HepG2 (cell line): ENCODE measurements around the gene MINDY3. TPM values are rescaled to one million over a fixed set of nuclear protein-coding genes. Genes with fewer than 3 reads are reported as not detected.

Experiments used
- ADNP ChIP-seq: sonication (generic); formaldehyde crosslinking; IDR thresholded peaks from 2 replicates; pipeline ENCODE4 v1.4.0; 2020; ENCODE audit warnings: missing genetic modification reagents
- BATF2 ChIP-seq: sonication (generic); formaldehyde crosslinking; IDR thresholded peaks from 2 replicates; pipeline ENCODE4 v1.8.0; 2022; ENCODE audit warnings: mild to moderate bottlenecking, missing genetic modification reagents, moderate library complexity
- BCL3 ChIP-seq: sonication (generic); formaldehyde crosslinking; IDR thresholded peaks from 2 replicates; pipeline ENCODE4 v1.5.1; 2020; ENCODE audit warnings: mild to moderate bottlenecking, missing genetic modification reagents, moderate library complexity
- GABPA ChIP-seq, 2 experiments: IDR thresholded peaks; 2 replicates each; pipeline ENCODE4 v1.6.1; 2011 to 2016; ENCODE audit warnings: low read depth in 2 of 2, low read length in 1 of 2, missing biosample characterization in 1 of 2, missing genetic modification characterization in 1 of 2
- MTF2 ChIP-seq: sonication (generic); formaldehyde crosslinking; IDR thresholded peaks from 2 replicates; pipeline ENCODE4 v1.5.0; 2020; ENCODE audit warnings: missing genetic modification reagents, borderline replicate concordance
- PITX1 ChIP-seq: sonication (generic); formaldehyde crosslinking; IDR thresholded peaks from 2 replicates; pipeline ENCODE4 v1.5.1; 2020; ENCODE audit warnings: mild to moderate bottlenecking, missing genetic modification reagents
- SKI ChIP-seq: fragments of 450-650 bp; IDR thresholded peaks from one replicate; pipeline ENCODE4 v1.6.1; 2018; ENCODE audit warnings: mild to moderate bottlenecking; ENCODE audit not compliant: partially characterized antibody
- STAT5B ChIP-seq: sonication (generic); formaldehyde crosslinking; IDR thresholded peaks from 2 replicates; pipeline ENCODE4 v1.4.0; 2020; ENCODE audit warnings: missing genetic modification reagents
- TFDP2 ChIP-seq: sonication (generic); formaldehyde crosslinking; IDR thresholded peaks from 2 replicates; pipeline ENCODE4 v1.4.0; 2020; ENCODE audit warnings: missing genetic modification reagents
- YEATS4 ChIP-seq: sonication (generic); formaldehyde crosslinking; IDR thresholded peaks from 2 replicates; pipeline ENCODE4 v1.4.0; 2020; ENCODE audit warnings: missing genetic modification reagents, borderline replicate concordance
- ZFP41 ChIP-seq: sonication (generic); formaldehyde crosslinking; IDR thresholded peaks from 2 replicates; pipeline ENCODE4 v1.4.0; 2020; ENCODE audit warnings: mild to moderate bottlenecking, missing genetic modification reagents, borderline replicate concordance
- ZMYM4 ChIP-seq: sonication (generic); formaldehyde crosslinking; IDR thresholded peaks from 2 replicates; pipeline ENCODE4 v1.8.1; 2023; ENCODE audit warnings: mild to moderate bottlenecking, missing genetic modification reagents
- ZNF280D ChIP-seq: sonication (generic); formaldehyde crosslinking; IDR thresholded peaks from 2 replicates; pipeline ENCODE4 v1.5.1; 2020; ENCODE audit warnings: mild to moderate bottlenecking, missing genetic modification reagents
- ZNF331 ChIP-seq: sonication (generic); formaldehyde crosslinking; IDR thresholded peaks from 2 replicates; pipeline ENCODE4 v1.4.0; 2020; ENCODE audit warnings: missing genetic modification reagents
- ZNF34 ChIP-seq: sonication (generic); formaldehyde crosslinking; IDR thresholded peaks from 2 replicates; pipeline ENCODE4 v1.4.0; 2020; ENCODE audit warnings: mild to moderate bottlenecking, missing genetic modification reagents, borderline replicate concordance
- ZNF484 ChIP-seq: sonication (generic); formaldehyde crosslinking; IDR thresholded peaks from 2 replicates; pipeline ENCODE4 v1.5.1; 2020; ENCODE audit warnings: mild to moderate bottlenecking, low read depth, missing genetic modification reagents, borderline replicate concordance
- ZNF513 ChIP-seq: sonication (generic); formaldehyde crosslinking; conservative IDR thresholded peaks from 2 replicates; pipeline ENCODE4 v1.5.0; 2020; ENCODE audit warnings: missing genetic modification reagents
- ZNF547 ChIP-seq: sonication (generic); formaldehyde crosslinking; IDR thresholded peaks from 2 replicates; pipeline ENCODE4 v1.5.1; 2020; ENCODE audit warnings: mild to moderate bottlenecking, missing genetic modification reagents
- ZNF589 ChIP-seq: sonication (generic); formaldehyde crosslinking; conservative IDR thresholded peaks from 2 replicates; pipeline ENCODE4 v1.8.0; 2022; ENCODE audit warnings: mild to moderate bottlenecking, moderate library complexity, missing genetic modification reagents
- ZNF607 ChIP-seq: sonication (generic); formaldehyde crosslinking; IDR thresholded peaks from 2 replicates; pipeline ENCODE4 v1.5.1; 2020; ENCODE audit warnings: missing genetic modification reagents, mild to moderate bottlenecking, borderline replicate concordance
- polyA plus RNA-seq, 8 experiments: library from polyadenylated mRNA; depleted of rRNA in 3 of 8; stranded (reverse) in 7 of 8; unstranded in 1 of 8; fragments of >200 nt; fragmentation: Illumina TruSeq in 4 of 8; extraction: Trizol in 4 of 8; gene quantifications; 2 replicates each; pipeline versions ENCODE4 v1.2.1 to v1.2.3, GENCODE V29; 2011 to 2016; ENCODE audit warnings: low read depth in 4 of 8, missing spikeins in 1 of 8, mixed read lengths in 1 of 8; ENCODE audit not compliant: insufficient read depth in 1 of 8
- total RNA-seq, 5 experiments: library from RNA; depleted of rRNA; stranded (reverse); fragments of >200 nt; fragmentation: Illumina TruSeq; extraction: Trizol; gene quantifications; 2 replicates each; pipeline ENCODE4 v1.2.3, GENCODE V29; 2016; ENCODE audit warnings: low read depth in 1 of 5

Gene MINDY3
- total and polyA plus RNA-seq, 2 of the 13 experiments (the other 11 are each of a cell fraction or from before 2014, with no cell fraction given): 6.4 to 17.5 TPM

GRCh38 chr10:15877836-15878576 is 17.7 kb upstream of the MINDY3 start (continued):
- TF ChIP-seq ZNF280D (CRISPR knock-in tag) (0 out of 2 replicates have a peak, but pooled peaks have one; percentile 60), ZMYM4 (peak; percentile 60; the same call in 1 of the 2 replicates), TFDP2 (no peak), BCL3 (CRISPR knock-in tag) (peak; percentile 69; the same call in 1 of the 2 replicates), GABPA (IDR thresholded peaks at IDR 0.05; ENCODE audit: low read depth, low read length) (0 out of 2 replicates have a peak, but pooled peaks have one; percentile 16), GABPA (CRISPR knock-in tag; IDR thresholded peaks at IDR 0.05; ENCODE audit: low read depth) (peak; percentile 36; the same call in 1 of the 2 replicates), YEATS4 (CRISPR knock-in tag) (peak; percentile 24; the same call in 1 of the 2 replicates), ZNF513 (CRISPR knock-in tag) (no peak), ZNF607 (CRISPR knock-in tag) (0 out of 2 replicates have a peak, but pooled peaks have one; percentile 24), ZNF484 (CRISPR knock-in tag) (no peak), ZNF547 (CRISPR knock-in tag) (0 out of 2 replicates have a peak, but pooled peaks have one; percentile 30), MTF2 (CRISPR knock-in tag) (0 out of 2 replicates have a peak, but pooled peaks have one; percentile 50), ZFP41 (CRISPR knock-in tag) (peak; percentile 59; the same call in 1 of the 2 replicates), ADNP (no peak), ZNF589 (no peak), STAT5B (CRISPR knock-in tag) (no peak), ZNF331 (CRISPR knock-in tag) (peak; percentile 97), ZNF34 (CRISPR knock-in tag) (0 out of 2 replicates have a peak, but pooled peaks have one; percentile 40), SKI (peak; percentile 14), PITX1 (CRISPR knock-in tag) (0 out of 2 replicates have a peak, but pooled peaks have one; percentile 27), BATF2 (CRISPR knock-in tag) (no peak)
